GM12878 (cell line): ENCODE results near the gene NAALADL2. TPM values are rescaled to one million over a fixed set of nuclear protein-coding genes. Genes with fewer than 3 reads are reported as not detected.

Experiments used
- ATAC-seq: fragments of 200-7000 bp; cut with Tn5 transposase; 3 replicates; pipeline ENCODE4 v1.9.1; 2020; ENCODE audit warnings: mild to moderate bottlenecking, moderate library complexity
- BruUV-seq: library from RNA; stranded (reverse); fragments of 400-500 nt; replicated peaks from 2 replicates; lab custom pipeline; 2021; lab: Mats Ljungman, UMichigan
- CTCF ChIA-PET: fragments of 300-600 bp; sonication (Branson Sonifier 250); formaldehyde crosslinking; extraction: SDS; loops from one replicate; lab custom pipeline; 2021; ENCODE audit warnings: inconsistent platforms; lab: Yijun Ruan, JAX
- POLR2A ChIA-PET: fragments of 350-600 bp; formaldehyde crosslinking; extraction: SDS; loops from one replicate; lab custom pipeline; 2021; ENCODE audit warnings: inconsistent platforms; lab: Charles Lee
- RAD21 ChIA-PET: fragments of 300-600 bp; sonication (Branson Sonifier 250); formaldehyde crosslinking; loops from one replicate; lab custom pipeline; 2023; ENCODE audit warnings: antibody characterized with exemption; ENCODE audit not compliant: unreplicated experiment; lab: Charles Lee
- SMC1A ChIA-PET: fragments of 300-600 bp; sonication (Branson Sonifier 250); formaldehyde crosslinking; loops from one replicate; lab custom pipeline; 2023; ENCODE audit not compliant: unreplicated experiment, uncharacterized antibody; lab: Charles Lee
- DNase-seq: peaks from one replicate; pipeline ENCODE4 v3.0.0-alpha.2; 2011; ENCODE audit warnings: low read depth, low spot score
- FAIRE-seq: peaks from 3 replicates; lab custom pipeline; 2011; peaks lifted over from hg19 to GRCh38; lab: Jason Lieb, UNC
- H2AFZ ChIP-seq: 2 replicates; pipeline ENCODE4 v1.6.0; 2011; ENCODE audit warnings: low read depth, low read length, control low read depth; ENCODE audit not compliant: control insufficient read depth
- H3K27ac ChIP-seq: 2 replicates; pipeline ENCODE4 v1.5.1; 2011; ENCODE audit warnings: control low read depth; ENCODE audit not compliant: control insufficient read depth, insufficient read depth
- H3K27me3 ChIP-seq, 2 experiments: replicated peaks in 1 of 2; 2 replicates each; pipeline versions ENCODE4 v1.6.0 to v1.6.1; 2011; ENCODE audit warnings: low read length in 1 of 2; ENCODE audit not compliant: control insufficient read depth in 2 of 2, insufficient read depth in 2 of 2
- H3K36me3 ChIP-seq, 2 experiments: 2 replicates each; pipeline ENCODE4 v1.5.1; 2011; ENCODE audit warnings: low read length in 1 of 2; ENCODE audit not compliant: control insufficient read depth in 2 of 2, insufficient read depth in 2 of 2
- H3K4me1 ChIP-seq: 2 replicates; pipeline ENCODE4 v1.6.1; 2011; ENCODE audit warnings: mild to moderate bottlenecking, low read length, moderate library complexity, mixed read lengths; ENCODE audit not compliant: control insufficient read depth, insufficient read depth
- H3K4me2 ChIP-seq: 2 replicates; pipeline ENCODE4 v1.6.0; 2011; ENCODE audit warnings: control low read depth; ENCODE audit not compliant: control insufficient read depth, insufficient read depth
- H3K4me3 ChIP-seq: fragments of 200-600 bp; sonication (generic); 2 replicates; pipeline ENCODE4 v1.5.1; 2016
- H3K79me2 ChIP-seq: 2 replicates; pipeline ENCODE4 v1.6.0; 2011; ENCODE audit warnings: low read length; ENCODE audit not compliant: control insufficient read depth, insufficient read depth
- H3K9ac ChIP-seq: 2 replicates; pipeline ENCODE4 v1.8.0; 2011; ENCODE audit warnings: low read length, control low read depth, mixed read lengths; ENCODE audit not compliant: control insufficient read depth, insufficient read depth
- H3K9me3 ChIP-seq: replicated peaks from 3 replicates; pipeline ENCODE4 v1.5.1; 2011; ENCODE audit warnings: mild to moderate bottlenecking, low read length; ENCODE audit not compliant: control insufficient read depth, insufficient read depth
- H4K20me1 ChIP-seq: 2 replicates; pipeline ENCODE4 v1.6.0; 2011; ENCODE audit not compliant: control insufficient read depth, insufficient read depth
- BCL11A ChIP-seq: IDR thresholded peaks from 2 replicates; pipeline ENCODE4 v1.6.1; 2011; ENCODE audit warnings: low read depth, low read length
- CBX3 ChIP-seq: fragments of 200-600 bp; sonication (generic); IDR thresholded peaks from 2 replicates; pipeline ENCODE4 v1.6.1; 2016; ENCODE audit warnings: low read depth, borderline replicate concordance
- CHD1 ChIP-seq: IDR thresholded peaks from 2 replicates; pipeline ENCODE4 v1.6.1; 2012; ENCODE audit warnings: low read depth, low read length, improper control_type of control experiment
- ELK1 ChIP-seq: IDR thresholded peaks from 2 replicates; pipeline ENCODE4 v1.6.1; 2012; ENCODE audit warnings: low read depth, low read length, improper control_type of control experiment
- ESRRA ChIP-seq: IDR thresholded peaks from 2 replicates; pipeline ENCODE4 v1.6.1; 2012; ENCODE audit warnings: mild to moderate bottlenecking, low read length, improper control_type of control experiment
- IKZF1 ChIP-seq: fragments of 450-650 bp; conservative IDR thresholded peaks from 2 replicates; pipeline ENCODE4 v1.6.1; 2017; ENCODE audit warnings: antibody characterized with exemption, mild to moderate bottlenecking
- IRF4 ChIP-seq: IDR thresholded peaks from 2 replicates; pipeline ENCODE4 v1.6.1; 2011; ENCODE audit warnings: low read depth, low read length
- KDM1A ChIP-seq: fragments of 200-600 bp; sonication (generic); IDR thresholded peaks from 2 replicates; pipeline ENCODE4 v1.6.1; 2016; ENCODE audit warnings: borderline replicate concordance
- NBN ChIP-seq: fragments of 450-650 bp; IDR thresholded peaks from 2 replicates; pipeline ENCODE4 v1.6.1; 2016
- NFIC ChIP-seq: IDR thresholded peaks from 2 replicates; pipeline ENCODE4 v1.6.1; 2012; ENCODE audit warnings: low read depth, mild to moderate bottlenecking, inconsistent platforms, low read length, moderate library complexity
- NR2F1 ChIP-seq: fragments of 450-650 bp; conservative IDR thresholded peaks from 2 replicates; pipeline ENCODE4 v1.6.1; 2017; ENCODE audit warnings: mild to moderate bottlenecking
- PAX8 ChIP-seq: fragments of 450-650 bp; IDR thresholded peaks from 2 replicates; pipeline ENCODE4 v1.6.1; 2017; ENCODE audit warnings: mild to moderate bottlenecking, moderate library complexity
- PKNOX1 ChIP-seq: fragments of 450-650 bp; IDR thresholded peaks from 2 replicates; pipeline ENCODE4 v1.6.1; 2016; ENCODE audit warnings: mild to moderate bottlenecking
- POLR2A ChIP-seq: IDR thresholded peaks from 2 replicates; pipeline ENCODE4 v1.6.1; 2011; ENCODE audit warnings: low read depth, mild to moderate bottlenecking, low read length
- TCF3 ChIP-seq: IDR thresholded peaks from 2 replicates; pipeline ENCODE4 v1.6.1; 2012; ENCODE audit warnings: low read depth, mild to moderate bottlenecking, low read length, borderline replicate concordance; ENCODE audit not compliant: insufficient read depth
- YBX1 ChIP-seq: fragments of 450-650 bp; IDR thresholded peaks from 2 replicates; pipeline ENCODE4 v1.6.1; 2016; ENCODE audit warnings: antibody characterized with exemption
- ZNF384 ChIP-seq: IDR thresholded peaks from 2 replicates; pipeline ENCODE4 v1.6.1; 2012; ENCODE audit warnings: low read depth, mild to moderate bottlenecking, low read length, improper control_type of control experiment, borderline replicate concordance
- WGBS: methylation state at CpG from one replicate; pipeline ENCODE4 v1.1.6; 2016; ENCODE audit warnings: low lambda C conversion rate; ENCODE audit not compliant: insufficient replicate concordance, insufficient coverage; ENCODE audit errors: missing lambda C conversion rate; 5-methylcytosine and 5-hydroxymethylcytosine counted together
- in situ Hi-C: fragments of 300-500 bp; cut with MboI; formaldehyde crosslinking; loops from 9 replicates; pipeline ENCODE4 v1.14.3; 2018; ENCODE audit warnings: mixed read lengths
- intact Hi-C: fragments of 100-400 bp; cut with micrococcal nuclease; formaldehyde crosslinking; loops from one replicate; pipeline ENCODE4 v1.14.2; 2022; ENCODE audit not compliant: unreplicated experiment
- polyA plus RNA-seq, 11 experiments: library from polyadenylated mRNA; depleted of rRNA in 4 of 11; unstranded in 6 of 11; stranded (reverse) in 5 of 11; fragments of >200 nt; fragmentation: Nextera tagmentation in 4 of 11; fragmentation: Illumina TruSeq in 1 of 11; extraction: Ambion mirVana in 4 of 11; extraction: Trizol in 1 of 11; gene quantifications; 1 replicate in 1 of 11; 2 replicates in 10 of 11; pipeline versions ENCODE4 v1.2.1 to v1.2.3, GENCODE V29; 2011 to 2016; ENCODE audit warnings: inconsistent platforms in 2 of 11, missing spikeins in 2 of 11, low read depth in 1 of 11
- total RNA-seq, 4 experiments: library from RNA; depleted of rRNA in 3 of 4; stranded (reverse); fragments of >200 nt in 3 of 4; fragmentation: Illumina TruSeq in 1 of 4; extraction: Trizol in 1 of 4; gene quantifications; 2 replicates each; pipeline versions ENCODE4 v1.2.1 to v1.2.3, GENCODE V29; 2013 to 2021
- TF ChIP-seq, protein P1 (sequence below): fragments of 150-350 bp; IDR thresholded peaks from 2 replicates; pipeline ENCODE4 v1.6.1; 2014; ENCODE audit warnings: mild to moderate bottlenecking, low read depth, low read length
- TF ChIP-seq, protein P2 (sequence below): fragments of 450-650 bp; IDR thresholded peaks from 2 replicates; pipeline ENCODE4 v1.6.1; 2017; ENCODE audit warnings: mild to moderate bottlenecking
- TF ChIP-seq, protein P3 (sequence below): IDR thresholded peaks from 2 replicates; pipeline ENCODE4 v1.6.1; 2012; ENCODE audit warnings: low read depth, low read length, improper control_type of control experiment

The NAALADL2 gene
- total and polyA plus RNA-seq, 10 of the 15 experiments (the other 5 are each of a cell fraction or from before 2014, with no cell fraction given) = 0.06 to 10.8 (median 0.46) TPM

DNA sequence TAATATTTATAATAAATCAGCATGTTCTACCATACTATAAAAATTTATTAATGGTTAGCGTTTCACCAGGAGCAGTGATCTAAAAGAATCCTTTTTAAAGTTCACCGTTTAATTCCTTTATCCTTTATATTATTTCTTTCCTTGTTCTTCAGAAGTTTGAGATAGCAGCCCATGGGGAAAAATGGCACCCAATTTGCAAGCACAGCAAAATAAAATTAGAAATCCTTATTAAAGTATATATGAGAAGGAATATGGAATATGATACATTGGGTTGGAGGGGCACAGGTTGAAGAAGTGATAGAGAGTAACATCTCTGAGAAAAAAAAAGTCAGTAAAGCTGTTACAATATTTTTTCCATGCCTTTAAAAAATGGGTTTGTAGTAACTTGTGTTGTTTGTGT is 892.0 kb downstream of the NAALADL2 start:
- Histone ChIP-seq H3K9ac (no peak overlapping the region), H3K9me3 (no peaks in the 10 kb centered on the region), H3K4me2 (no peak overlapping the region), H3K4me1 (no peaks in the 10 kb centered on the region), H3K4me3 (no peak overlapping the region), H3K79me2 (no peaks in the 10 kb centered on the region), H2AFZ (no peak overlapping the region), H3K27ac (no peak overlapping the region), H3K36me3 (no peaks in the 10 kb centered on the region), H4K20me1 (no peaks in the 10 kb centered on the region), H3K27me3 (no peaks in the 10 kb centered on the region)
- intact Hi-C loops = no loop called here
- DNase-seq (no peak), FAIRE-seq (no peak), ATAC-seq (no peak)
- in situ Hi-C loops = no loop called here
- POLR2A ChIA-PET = no interaction called here
- CTCF ChIA-PET = no interaction called here
- TF ChIP-seq CBX3 (no peak), NR2F1 (no peak), ELK1 (no peak), ZNF384 (no peak), BCL11A (no peak), POLR2A (no peak), IRF4 (no peak), NBN (no peak), TCF3 (no peak), NFIC (no peak), PAX8 (no peak), PKNOX1 (no peak), ESRRA (no peak), IKZF1 (no peak), KDM1A (no peak), YBX1 (no peak), CHD1 (no peak)
- TF ChIP-seq, protein P1, sequence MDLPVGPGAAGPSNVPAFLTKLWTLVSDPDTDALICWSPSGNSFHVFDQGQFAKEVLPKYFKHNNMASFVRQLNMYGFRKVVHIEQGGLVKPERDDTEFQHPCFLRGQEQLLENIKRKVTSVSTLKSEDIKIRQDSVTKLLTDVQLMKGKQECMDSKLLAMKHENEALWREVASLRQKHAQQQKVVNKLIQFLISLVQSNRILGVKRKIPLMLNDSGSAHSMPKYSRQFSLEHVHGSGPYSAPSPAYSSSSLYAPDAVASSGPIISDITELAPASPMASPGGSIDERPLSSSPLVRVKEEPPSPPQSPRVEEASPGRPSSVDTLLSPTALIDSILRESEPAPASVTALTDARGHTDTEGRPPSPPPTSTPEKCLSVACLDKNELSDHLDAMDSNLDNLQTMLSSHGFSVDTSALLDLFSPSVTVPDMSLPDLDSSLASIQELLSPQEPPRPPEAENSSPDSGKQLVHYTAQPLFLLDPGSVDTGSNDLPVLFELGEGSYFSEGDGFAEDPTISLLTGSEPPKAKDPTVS = no peak
- TF ChIP-seq, protein P2, sequence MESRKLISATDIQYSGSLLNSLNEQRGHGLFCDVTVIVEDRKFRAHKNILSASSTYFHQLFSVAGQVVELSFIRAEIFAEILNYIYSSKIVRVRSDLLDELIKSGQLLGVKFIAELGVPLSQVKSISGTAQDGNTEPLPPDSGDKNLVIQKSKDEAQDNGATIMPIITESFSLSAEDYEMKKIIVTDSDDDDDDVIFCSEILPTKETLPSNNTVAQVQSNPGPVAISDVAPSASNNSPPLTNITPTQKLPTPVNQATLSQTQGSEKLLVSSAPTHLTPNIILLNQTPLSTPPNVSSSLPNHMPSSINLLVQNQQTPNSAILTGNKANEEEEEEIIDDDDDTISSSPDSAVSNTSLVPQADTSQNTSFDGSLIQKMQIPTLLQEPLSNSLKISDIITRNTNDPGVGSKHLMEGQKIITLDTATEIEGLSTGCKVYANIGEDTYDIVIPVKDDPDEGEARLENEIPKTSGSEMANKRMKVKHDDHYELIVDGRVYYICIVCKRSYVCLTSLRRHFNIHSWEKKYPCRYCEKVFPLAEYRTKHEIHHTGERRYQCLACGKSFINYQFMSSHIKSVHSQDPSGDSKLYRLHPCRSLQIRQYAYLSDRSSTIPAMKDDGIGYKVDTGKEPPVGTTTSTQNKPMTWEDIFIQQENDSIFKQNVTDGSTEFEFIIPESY = no peak
- TF ChIP-seq, protein P3, sequence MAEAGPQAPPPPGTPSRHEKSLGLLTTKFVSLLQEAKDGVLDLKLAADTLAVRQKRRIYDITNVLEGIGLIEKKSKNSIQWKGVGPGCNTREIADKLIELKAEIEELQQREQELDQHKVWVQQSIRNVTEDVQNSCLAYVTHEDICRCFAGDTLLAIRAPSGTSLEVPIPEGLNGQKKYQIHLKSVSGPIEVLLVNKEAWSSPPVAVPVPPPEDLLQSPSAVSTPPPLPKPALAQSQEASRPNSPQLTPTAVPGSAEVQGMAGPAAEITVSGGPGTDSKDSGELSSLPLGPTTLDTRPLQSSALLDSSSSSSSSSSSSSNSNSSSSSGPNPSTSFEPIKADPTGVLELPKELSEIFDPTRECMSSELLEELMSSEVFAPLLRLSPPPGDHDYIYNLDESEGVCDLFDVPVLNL = no peak
- SMC1A ChIA-PET = no interaction called here
- BruUV-seq = no TSS peak
- RAD21 ChIA-PET = no interaction called here
- WGBS = 46% methylated on average over 2 of the region's 2 CpGs
